ENCODE results near the gene ALPK3. TPM values are rescaled to one million over a fixed set of nuclear protein-coding genes. Genes with fewer than 3 reads are reported as not detected.

ALPK3 gene
- polyA plus RNA-seq, 1 donor (not counting 4 experiments of a cell fraction or from before 2014, with no cell fraction given): 0.07 TPM

- dilution Hi-C loops (cut with MboI; ENCODE audit: extremely low pct_ligation_motif_present, low sequenced_read_pairs): no loop called here
- no peak for DNase-seq (ENCODE audit: low read depth, low spot score)
- no peak overlapping the region for H2AFZ ChIP-seq (ENCODE audit: control insufficient read depth, low read length)
- H3K27ac ChIP-seq (ENCODE audit: control insufficient read depth, insufficient read depth, low read length): no peak overlapping the region
- no peak overlapping the region for H3K4me3 ChIP-seq (ENCODE audit: control insufficient read depth in 2 of 3, extremely low read depth in 1 of 3, insufficient read depth in 2 of 3, low read depth in 1 of 3, low read length in 3 of 3)
- no peaks in the 10 kb centered on the region for H3K9me3 ChIP-seq (ENCODE audit: control insufficient read depth, low read depth, low read length)
- no peak overlapping the region for H3K4me2 ChIP-seq (ENCODE audit: control insufficient read depth, extremely low read depth, insufficient read depth, low read depth, low read length)
- no peaks in the 10 kb centered on the region for H3K4me1 ChIP-seq (ENCODE audit: control insufficient read depth, extremely low read depth, insufficient read depth, low read length)
- TF ChIP-seq EZH2 (IDR thresholded peaks at IDR 0.05; ENCODE audit: low read length) (no peak), CTCF (optimal IDR thresholded peaks at IDR 0.05 in 1 of 3, IDR thresholded peaks at IDR 0.05 in 1 of 3, conservative IDR thresholded peaks at IDR 0.05 in 1 of 3; ENCODE audit: extremely low read depth in 1 of 3, insufficient read depth in 2 of 3, low read length in 3 of 3) (no peak)
- no peaks in the 10 kb centered on the region for H3K9me1 ChIP-seq (ENCODE audit: control insufficient read depth, extremely low read depth, insufficient read depth, low read length)
- no peaks in the 10 kb centered on the region for H3K36me3 ChIP-seq (ENCODE audit: control insufficient read depth in 2 of 2, extremely low read depth in 1 of 2, insufficient read depth in 2 of 2, low read length in 2 of 2)
- FAIRE-seq: no peak
- no peaks in the 10 kb centered on the region for H3K79me2 ChIP-seq (ENCODE audit: control insufficient read depth, insufficient read depth, low read length)
- no peaks in the 10 kb centered on the region for H3K27me3 ChIP-seq (ENCODE audit: control insufficient read depth, extremely low read depth, insufficient read depth, low read length)
- no peaks in the 10 kb centered on the region for H4K20me1 ChIP-seq (ENCODE audit: control insufficient read depth, extremely low read depth, insufficient read depth, low read length)
- H3K9ac ChIP-seq (ENCODE audit: control insufficient read depth, extremely low read depth, insufficient read depth, low read length): no peak overlapping the region
Observed at GRCh38 chr15:84885801-84886200, 68.6 kb downstream of the ALPK3 start.

GRCh38 chr15:84886211-84886983 lies 69.2 kb downstream of the ALPK3 start:
- no peak overlapping the region for H2AFZ ChIP-seq (ENCODE audit: control insufficient read depth, low read length)
- no peaks in the 10 kb centered on the region for H3K79me2 ChIP-seq (ENCODE audit: control insufficient read depth, insufficient read depth, low read length)
- H3K9me3 ChIP-seq (ENCODE audit: control insufficient read depth, low read depth, low read length): no peaks in the 10 kb centered on the region
- no peaks in the 10 kb centered on the region for H4K20me1 ChIP-seq (ENCODE audit: control insufficient read depth, extremely low read depth, insufficient read depth, low read length)
- H3K27ac ChIP-seq (ENCODE audit: control insufficient read depth, insufficient read depth, low read length): no peak overlapping the region
- no peak overlapping the region for H3K9ac ChIP-seq (ENCODE audit: control insufficient read depth, extremely low read depth, insufficient read depth, low read length)
- H3K4me1 ChIP-seq (ENCODE audit: control insufficient read depth, extremely low read depth, insufficient read depth, low read length): no peaks in the 10 kb centered on the region
- TF ChIP-seq CTCF (optimal IDR thresholded peaks at IDR 0.05 in 1 of 3, IDR thresholded peaks at IDR 0.05 in 1 of 3, conservative IDR thresholded peaks at IDR 0.05 in 1 of 3; ENCODE audit: extremely low read depth in 1 of 3, insufficient read depth in 2 of 3, low read length in 3 of 3) (no peak), EZH2 (IDR thresholded peaks at IDR 0.05; ENCODE audit: low read length) (no peak)
- no peak for FAIRE-seq
- DNase-seq (ENCODE audit: low read depth, low spot score): no peak
- no peaks in the 10 kb centered on the region for H3K27me3 ChIP-seq (ENCODE audit: control insufficient read depth, extremely low read depth, insufficient read depth, low read length)
- H3K36me3 ChIP-seq (ENCODE audit: control insufficient read depth in 2 of 2, extremely low read depth in 1 of 2, insufficient read depth in 2 of 2, low read length in 2 of 2): no peaks in the 10 kb centered on the region
- dilution Hi-C loops (cut with MboI; ENCODE audit: extremely low pct_ligation_motif_present, low sequenced_read_pairs): no loop called here
- no peak overlapping the region for H3K4me3 ChIP-seq (ENCODE audit: control insufficient read depth in 2 of 3, extremely low read depth in 1 of 3, insufficient read depth in 2 of 3, low read depth in 1 of 3, low read length in 3 of 3)
- no peaks in the 10 kb centered on the region for H3K9me1 ChIP-seq (ENCODE audit: control insufficient read depth, extremely low read depth, insufficient read depth, low read length)
- no peak overlapping the region for H3K4me2 ChIP-seq (ENCODE audit: control insufficient read depth, extremely low read depth, insufficient read depth, low read depth, low read length)
